Endodermal cell (in vitro differentiated cells): Measurements from ENCODE around the gene TMEM223. TPM values are rescaled to one million over a fixed set of nuclear protein-coding genes. Genes with fewer than 3 reads are reported as not detected.
"Not testable (repeated sequence)": the region's sequence is repeated elsewhere in the genome, so short reads cannot be mapped to it uniquely, and the experiment has no call there.

Experiments used
- DNase-seq: peaks from one replicate; pipeline ENCODE4 v3.0.0-alpha.2; 2017
- H3K27ac ChIP-seq: 2 replicates; pipeline ENCODE4 v1.5.1; 2013; ENCODE audit warnings: mild to moderate bottlenecking, low read depth, low read length, moderate library complexity
- H3K27me3 ChIP-seq: 2 replicates; pipeline ENCODE4 v1.6.1; 2013; ENCODE audit warnings: mild to moderate bottlenecking, low read length, moderate library complexity; ENCODE audit not compliant: insufficient read depth, control insufficient read depth, poor library complexity, severe bottlenecking
- H3K36me3 ChIP-seq: 2 replicates; pipeline ENCODE4 v1.7.0; 2013; ENCODE audit warnings: mild to moderate bottlenecking, low read length, moderate library complexity; ENCODE audit not compliant: control insufficient read depth, insufficient read depth
- H3K4me1 ChIP-seq: one replicate; pipeline ENCODE4 v1.7.0; 2013; ENCODE audit warnings: low read length; ENCODE audit not compliant: control insufficient read depth, insufficient read depth
- H3K4me3 ChIP-seq: 2 replicates; pipeline ENCODE4 v1.5.1; 2013; ENCODE audit warnings: mild to moderate bottlenecking, low read length, moderate library complexity
- H3K9ac ChIP-seq: 2 replicates; pipeline ENCODE4 v1.6.1; 2013; ENCODE audit warnings: mild to moderate bottlenecking, low read length, moderate library complexity; ENCODE audit not compliant: poor library complexity, severe bottlenecking; ENCODE audit errors: extremely low read depth
- H3K9me3 ChIP-seq: 2 replicates; pipeline ENCODE4 v1.6.1; 2013; ENCODE audit warnings: mild to moderate bottlenecking, low read length, moderate library complexity; ENCODE audit not compliant: control insufficient read depth
- H3K27ac Mint-ChIP-seq: 2 replicates; pipeline ENCODE4 v1.8.0; 2020; ENCODE audit warnings: mixed read lengths
- H3K27me3 Mint-ChIP-seq: 2 replicates; pipeline ENCODE4 v1.8.0; 2021; ENCODE audit warnings: mild to moderate bottlenecking, mixed read lengths; ENCODE audit not compliant: insufficient read depth
- H3K36me3 Mint-ChIP-seq: 2 replicates; pipeline ENCODE4 v1.8.0; 2020; ENCODE audit warnings: low read depth, mixed read lengths
- H3K4me1 Mint-ChIP-seq: 2 replicates; pipeline ENCODE4 v1.8.0; 2020; ENCODE audit warnings: mixed read lengths
- H3K4me3 Mint-ChIP-seq: 2 replicates; pipeline ENCODE4 v1.8.0; 2020; ENCODE audit warnings: mild to moderate bottlenecking, moderate library complexity, mixed read lengths
- H3K9me3 Mint-ChIP-seq: 2 replicates; pipeline ENCODE4 v1.8.0; 2020; ENCODE audit warnings: mild to moderate bottlenecking, mixed read lengths
- WGBS, 2 experiments: methylation state at CpG; one replicate each; pipeline versions ENCODE4 v1.1.5 to v1.1.7; 2013; ENCODE audit warnings: missing lambda C conversion rate in 2 of 2, mixed read lengths in 1 of 2; ENCODE audit not compliant: insufficient coverage in 1 of 2, insufficient read length in 1 of 2; 5-methylcytosine and 5-hydroxymethylcytosine counted together
- long read RNA-seq, 4 experiments: library from polyadenylated mRNA in 2 of 4; library from RNA in 1 of 4; library from capped mRNA in 1 of 4; stranded (forward) in 3 of 4; unstranded in 1 of 4; transcript quantifications; one replicate each; pipeline ENCODE4 v2.0.0, GENCODE V29; 2020 to 2021; ENCODE audit warnings: inconsistent platforms in 1 of 4
- polyA plus RNA-seq, 2 experiments: library from polyadenylated mRNA; stranded (reverse); fragments of 50-300 nt; gene quantifications; one replicate each; pipeline ENCODE4 v1.2.3, GENCODE V29; 2013
- total RNA-seq, 2 donors: library from RNA; stranded (reverse); fragmentation: NEBNext Ultra II Directional in 1 of 2; extraction: Animal tissue kit (Norgen Biotek cat#: 25700) in 1 of 2; gene quantifications; 2 replicates in 1 of 2; 3 replicates in 1 of 2; pipeline ENCODE4 v1.2.1, GENCODE V29; 2021
- TF ChIP-seq, protein P1 (sequence below): fragments of 200-600 bp; sonication (generic); conservative IDR thresholded peaks from 2 replicates; pipeline ENCODE4 v1.5.0; 2021; ENCODE audit warnings: antibody characterized with exemption, mild to moderate bottlenecking

TMEM223 gene, protein sequence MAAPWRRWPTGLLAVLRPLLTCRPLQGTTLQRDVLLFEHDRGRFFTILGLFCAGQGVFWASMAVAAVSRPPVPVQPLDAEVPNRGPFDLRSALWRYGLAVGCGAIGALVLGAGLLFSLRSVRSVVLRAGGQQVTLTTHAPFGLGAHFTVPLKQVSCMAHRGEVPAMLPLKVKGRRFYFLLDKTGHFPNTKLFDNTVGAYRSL
- 10 to 100 TPM; 18.4 to 21.0 TPM for total RNA-seq
- 19.9 TPM for polyA plus RNA-seq (2013, experiment 1 of 2)
- polyA plus RNA-seq (2013, experiment 2 of 2): 19.4 TPM
- long read RNA-seq, experiment 1, transcript TMEM223-201 (2 exons, 1,288 nt): major isoform, 22 of 25 reads
- long read RNA-seq, experiment 1, partial matches to known transcripts: 0 of 25 reads
- long read RNA-seq, experiment 1, other reads (novel, unspliced or antisense): 3 of 25 reads
- long read RNA-seq, experiment 2, transcript TMEM223-201 (2 exons, 1,288 nt): major isoform, 26 of 28 reads
- long read RNA-seq, experiment 2, partial matches to known transcripts: 0 of 28 reads
- long read RNA-seq, experiment 2, other reads (novel, unspliced or antisense): 0 of 28 reads
- long read RNA-seq, experiment 3, transcript TMEM223-201 (2 exons, 1,288 nt): major isoform, 16 of 22 reads
- long read RNA-seq, experiment 3, partial matches to known transcripts: 0 of 22 reads
- long read RNA-seq, experiment 3, other reads (novel, unspliced or antisense): 6 of 22 reads
- long read RNA-seq, experiment 4, transcript TMEM223-201 (2 exons, 1,288 nt): major isoform, 70 of 79 reads
- long read RNA-seq, experiment 4, partial matches to known transcripts: 0 of 79 reads
- long read RNA-seq, experiment 4, other reads (novel, unspliced or antisense): 6 of 79 reads

DNA sequence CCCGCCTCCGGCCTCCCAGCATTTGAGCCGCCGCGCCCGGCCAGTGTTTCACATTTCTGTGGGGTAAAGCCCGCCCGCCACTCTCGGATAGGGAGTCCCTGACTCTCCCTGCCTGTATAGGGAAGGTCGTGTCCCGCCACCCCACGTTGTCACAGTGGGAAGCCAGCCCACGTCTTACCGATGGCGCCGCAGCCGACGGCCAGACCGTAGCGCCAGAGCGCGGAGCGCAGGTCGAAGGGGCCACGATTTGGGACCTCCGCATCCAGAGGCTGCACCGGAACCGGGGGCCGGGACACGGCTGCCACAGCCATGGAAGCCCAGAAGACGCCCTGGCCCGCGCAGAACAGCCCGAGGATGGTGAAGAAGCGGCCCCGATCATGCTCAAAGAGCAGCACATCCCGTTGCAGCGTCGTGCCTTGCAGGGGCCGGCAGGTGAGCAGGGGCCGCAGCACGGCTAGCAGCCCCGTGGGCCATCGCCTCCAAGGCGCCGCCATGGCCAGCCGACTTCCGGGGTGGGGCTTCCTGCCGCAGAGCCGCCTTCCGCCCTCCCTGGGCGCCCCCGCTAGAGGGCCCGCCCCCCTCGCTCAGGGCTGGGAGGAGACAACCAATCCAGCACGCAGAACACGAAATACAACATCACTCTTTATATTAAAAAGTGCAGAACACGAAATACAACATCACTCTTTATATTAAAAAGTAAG lies at the start of gene TMEM223:
TMEM223 (minus strand) TSS at position 506 of the 701 bp plus-strand sequence; CDS start at position 494, 12 bp downstream.
- peak within 1 kb of the TSS; percentile 52 for H3K27ac ChIP-seq
- no peaks in the 10 kb centered on the region for H3K9me3 Mint-ChIP-seq
- no peaks in the 10 kb centered on the region for H3K27me3 Mint-ChIP-seq
- DNase-seq: peak; percentile 94
- H3K4me3 ChIP-seq: peak within 1 kb of the TSS; percentile 89
- WGBS, 2 experiments: 0 to 1% methylated on average over 36 to 58 of the region's 58 CpGs
- H3K9ac ChIP-seq: peak within 1 kb of the TSS; percentile 87
- no peaks in the 10 kb centered on the region for H3K9me3 ChIP-seq
- peaks cover 51% of the 10 kb centered on the region for H3K36me3 Mint-ChIP-seq
- peak within 1 kb of the TSS; percentile 93 for H3K27ac Mint-ChIP-seq
- TF ChIP-seq, protein P1, sequence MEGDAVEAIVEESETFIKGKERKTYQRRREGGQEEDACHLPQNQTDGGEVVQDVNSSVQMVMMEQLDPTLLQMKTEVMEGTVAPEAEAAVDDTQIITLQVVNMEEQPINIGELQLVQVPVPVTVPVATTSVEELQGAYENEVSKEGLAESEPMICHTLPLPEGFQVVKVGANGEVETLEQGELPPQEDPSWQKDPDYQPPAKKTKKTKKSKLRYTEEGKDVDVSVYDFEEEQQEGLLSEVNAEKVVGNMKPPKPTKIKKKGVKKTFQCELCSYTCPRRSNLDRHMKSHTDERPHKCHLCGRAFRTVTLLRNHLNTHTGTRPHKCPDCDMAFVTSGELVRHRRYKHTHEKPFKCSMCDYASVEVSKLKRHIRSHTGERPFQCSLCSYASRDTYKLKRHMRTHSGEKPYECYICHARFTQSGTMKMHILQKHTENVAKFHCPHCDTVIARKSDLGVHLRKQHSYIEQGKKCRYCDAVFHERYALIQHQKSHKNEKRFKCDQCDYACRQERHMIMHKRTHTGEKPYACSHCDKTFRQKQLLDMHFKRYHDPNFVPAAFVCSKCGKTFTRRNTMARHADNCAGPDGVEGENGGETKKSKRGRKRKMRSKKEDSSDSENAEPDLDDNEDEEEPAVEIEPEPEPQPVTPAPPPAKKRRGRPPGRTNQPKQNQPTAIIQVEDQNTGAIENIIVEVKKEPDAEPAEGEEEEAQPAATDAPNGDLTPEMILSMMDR: no peak
- H3K4me1 Mint-ChIP-seq: peaks cover 15% of the 10 kb centered on the region
- peak within 1 kb of the TSS; percentile 92 for H3K4me3 Mint-ChIP-seq
- no peaks in the 10 kb centered on the region for H3K27me3 ChIP-seq
- H3K4me1 ChIP-seq: no peaks in the 10 kb centered on the region
- H3K36me3 ChIP-seq: peaks cover 57% of the 10 kb centered on the region

DNA sequence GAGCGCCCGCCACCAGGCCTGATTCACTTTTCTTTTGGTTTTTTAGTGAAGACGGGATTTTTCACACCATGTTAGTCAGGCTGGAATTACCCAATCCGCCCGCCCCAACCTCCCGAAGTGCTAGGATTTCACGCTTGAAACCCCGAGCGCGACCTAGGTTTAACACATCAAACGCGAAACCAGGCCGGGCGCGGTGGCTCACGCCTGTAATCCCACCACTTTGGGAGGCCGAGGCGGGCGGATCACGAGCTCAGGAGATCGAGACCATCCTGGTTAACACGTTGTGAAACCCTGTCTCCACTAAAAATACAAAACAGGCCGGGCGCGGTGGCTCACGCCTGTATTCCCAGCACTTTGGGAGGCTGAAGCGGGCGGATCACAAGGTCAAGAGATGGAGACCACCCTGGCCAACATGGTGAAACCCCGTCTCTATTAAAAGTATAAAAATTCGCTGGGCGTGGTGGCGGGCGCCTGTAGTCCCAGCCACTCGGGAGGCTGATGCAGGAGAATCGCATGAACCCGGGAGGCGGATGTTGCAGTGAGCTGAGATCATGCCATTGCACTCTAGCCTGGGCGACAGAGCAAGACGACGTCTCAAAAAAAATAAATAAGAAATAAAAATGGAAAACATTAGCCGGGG lies 49.0 kb upstream of the TMEM223 start:
- H3K36me3 ChIP-seq: peaks cover 16% of the 10 kb centered on the region
- not testable (repeated sequence) for H3K27ac Mint-ChIP-seq, H3K27me3 ChIP-seq, H3K4me1 Mint-ChIP-seq, H3K4me1 ChIP-seq, H3K9me3 Mint-ChIP-seq, H3K9me3 ChIP-seq, H3K27me3 Mint-ChIP-seq, H3K4me3 Mint-ChIP-seq
- peaks cover 14% of the 10 kb centered on the region for H3K36me3 Mint-ChIP-seq
- peak overlapping the region; percentile 98 for H3K4me3 ChIP-seq
- 1 to 2% methylated on average over 30 to 41 of the region's 41 CpGs for WGBS, 2 experiments
- peak overlapping the region; percentile 100 for H3K27ac ChIP-seq
- H3K9ac ChIP-seq: peak overlapping the region; percentile 86
- peak; percentile 93 for DNase-seq

- Histone ChIP-seq H3K27ac (peak within 1 kb of the TSS; percentile 100), H3K27me3 (no peaks in the 10 kb centered on the region), H3K36me3 (peaks cover 31% of the 10 kb centered on the region), H3K9me3 (no peaks in the 10 kb centered on the region), H3K4me1 (no peaks in the 10 kb centered on the region), H3K9ac (peak within 1 kb of the TSS; percentile 86), H3K4me3 (peak within 1 kb of the TSS; percentile 98)
- H3K4me3 Mint-ChIP-seq: no peak within 1 kb of the TSS
- H3K4me1 Mint-ChIP-seq: peaks cover 6% of the 10 kb centered on the region
- H3K9me3 Mint-ChIP-seq: no peaks in the 10 kb centered on the region
- peak; percentile 95 for DNase-seq
- peaks cover 29% of the 10 kb centered on the region for H3K36me3 Mint-ChIP-seq
- H3K27me3 Mint-ChIP-seq: no peaks in the 10 kb centered on the region
- 0% methylated on average over 49 to 62 of the region's 62 CpGs for WGBS, 2 experiments
- no peak within 1 kb of the TSS for H3K27ac Mint-ChIP-seq
- TF ChIP-seq, protein P1: no peak
Observed at GRCh38 chr11:62839050-62839945, 47.5 kb upstream of the TMEM223 start, which contains the start of gene WDR74. Gene WDR74 (minus strand): TSS chr11:62839590. CDS start chr11:62839570, 20 bp downstream.
